SU-DHL-6 (cell line): ENCODE data around the gene ASPHD2.

Source experiments
- H2AFZ ChIP-seq: fragments of 200-600 bp; sonication (generic); 2 replicates; pipeline ENCODE4 v1.6.1; 2014; ENCODE audit warnings: low read depth, mild to moderate bottlenecking, moderate library complexity, mixed read lengths, antibody characterized with exemption, low read length; ENCODE audit not compliant: severe bottlenecking
- H3F3A ChIP-seq: fragments of 200-600 bp; shearing (Covaris generic); 2 replicates; pipeline ENCODE4 v1.6.0; 2016; ENCODE audit warnings: antibody characterized with exemption, mild to moderate bottlenecking; ENCODE audit not compliant: insufficient read depth
- H3K27ac ChIP-seq: fragments of 200-600 bp; sonication (generic); 2 replicates; pipeline ENCODE4 v1.5.1; 2016; ENCODE audit warnings: low read depth, mild to moderate bottlenecking, low read length, moderate library complexity, mixed read lengths
- H3K27me3 ChIP-seq: fragments of 200-600 bp; sonication (generic), shearing (Covaris generic); 2 replicates; pipeline ENCODE4 v1.6.0; 2014; ENCODE audit warnings: mild to moderate bottlenecking, low read length
- H3K36me3 ChIP-seq: fragments of 200-600 bp; sonication (generic); 2 replicates; pipeline ENCODE4 v1.6.1; 2014; ENCODE audit warnings: mild to moderate bottlenecking, low read length, mixed read lengths
- H3K4me2 ChIP-seq: fragments of 300-600, 200-600 bp; shearing (Covaris generic), sonication (generic); 2 replicates; pipeline ENCODE4 v1.6.0; 2014; ENCODE audit warnings: low read length, low read depth, mild to moderate bottlenecking; ENCODE audit not compliant: poor library complexity, severe bottlenecking
- H3K4me3 ChIP-seq: fragments of 200-600 bp; sonication (generic); 2 replicates; pipeline ENCODE4 v1.5.1; 2014; ENCODE audit warnings: antibody characterized with exemption, low read length, mild to moderate bottlenecking, mixed read lengths; ENCODE audit not compliant: insufficient read depth, poor library complexity, severe bottlenecking
- H3K79me2 ChIP-seq: fragments of 200-600 bp; sonication (generic); 2 replicates; pipeline ENCODE4 v1.6.1; 2014; ENCODE audit warnings: mild to moderate bottlenecking, low read length, moderate library complexity; ENCODE audit not compliant: insufficient read depth
- H3K9ac ChIP-seq: fragments of 200-600 bp; sonication (generic); 2 replicates; pipeline ENCODE4 v1.7.0; 2014; ENCODE audit warnings: mild to moderate bottlenecking, low read length
- H3K9me2 ChIP-seq: fragments of 200-600 bp; sonication (generic); replicated peaks from 2 replicates; pipeline ENCODE4 v1.6.1; 2014; ENCODE audit warnings: low read length; ENCODE audit not compliant: insufficient read depth
- H3K9me3 ChIP-seq: fragments of 200-600 bp; sonication (generic); 2 replicates; pipeline ENCODE4 v1.6.1; 2014; ENCODE audit warnings: low read length, mixed read lengths; ENCODE audit not compliant: insufficient read depth
- H4K20me1 ChIP-seq: fragments of 200-600 bp; sonication (generic); 2 replicates; pipeline ENCODE4 v1.6.1; 2014; ENCODE audit warnings: low read depth, mild to moderate bottlenecking, antibody characterized with exemption, low read length, moderate library complexity, mixed read lengths
- CTCF ChIP-seq: fragments of 200-600 bp; sonication (generic); IDR thresholded peaks from one replicate; pipeline ENCODE4 v1.5.1; 2017; ENCODE audit warnings: antibody characterized with exemption, mild to moderate bottlenecking, low read length, moderate library complexity; ENCODE audit not compliant: insufficient read depth, poor library complexity, severe bottlenecking
- EZH2phosphoT487 ChIP-seq: fragments of 200-600 bp; sonication (generic), shearing (Covaris generic); conservative IDR thresholded peaks from 2 replicates; pipeline ENCODE4 v1.6.1; 2018; ENCODE audit warnings: mild to moderate bottlenecking, antibody characterized with exemption, low read length, moderate library complexity, mixed read lengths

The ASPHD2 gene

GRCh38 chr22:26482161-26482560 lies 53.1 kb downstream of the ASPHD2 start:
- Histone ChIP-seq H3K27ac (peak overlapping the region; percentile 89), H3K4me2 (peak overlapping the region; percentile 98), H3K4me3 (peak overlapping the region; percentile 82)

GRCh38 chr22:26483043-26483438 lies 54.0 kb downstream of the ASPHD2 start:
- H4K20me1 ChIP-seq: no peaks in the 10 kb centered on the region
- peak overlapping the region; percentile 98 for H3K4me2 ChIP-seq
- no peaks in the 10 kb centered on the region for H3K9me3 ChIP-seq
- TF ChIP-seq EZH2phosphoT487: no peak
- no peak for TF ChIP-seq CTCF
- no peaks in the 10 kb centered on the region for H3K27me3 ChIP-seq
- H3K27ac ChIP-seq: peak overlapping the region; percentile 89
- H3K9me2 ChIP-seq: no peaks in the 10 kb centered on the region
- H2AFZ ChIP-seq: peak overlapping the region; percentile 57
- peak overlapping the region; percentile 82 for H3K4me3 ChIP-seq
- H3K9ac ChIP-seq: peak overlapping the region; percentile 83
- peaks cover 61% of the 10 kb centered on the region for H3K79me2 ChIP-seq
- peaks cover 27% of the 10 kb centered on the region for H3F3A ChIP-seq
- no peaks in the 10 kb centered on the region for H3K36me3 ChIP-seq

More at GRCh38 chr22:26482161-26482560, 53.1 kb downstream of the ASPHD2 start:
- TF ChIP-seq CTCF (no peak), EZH2phosphoT487 (no peak)
- Histone ChIP-seq H3K36me3 (no peaks in the 10 kb centered on the region; the same call in 1 of the 2 replicates), H3F3A (peaks cover 27% of the 10 kb centered on the region), H3K9ac (peak overlapping the region; percentile 83), H3K27me3 (no peaks in the 10 kb centered on the region), H4K20me1 (no peaks in the 10 kb centered on the region), H3K79me2 (peaks cover 65% of the 10 kb centered on the region), H3K9me3 (no peaks in the 10 kb centered on the region), H3K9me2 (no peaks in the 10 kb centered on the region), H2AFZ (no peak overlapping the region)

- H3K27ac ChIP-seq: peak within 1 kb of the TSS; percentile 89
- TF ChIP-seq CTCF (no peak), EZH2phosphoT487 (no peak)
- peak within 1 kb of the TSS; percentile 57 for H2AFZ ChIP-seq
- H3K36me3 ChIP-seq: no peaks in the 10 kb centered on the region
- peaks cover 57% of the 10 kb centered on the region for H3K79me2 ChIP-seq
- H3F3A ChIP-seq: peaks cover 27% of the 10 kb centered on the region
- peak within 1 kb of the TSS; percentile 98 for H3K4me2 ChIP-seq
- H3K9ac ChIP-seq: peak within 1 kb of the TSS; percentile 83
- peak within 1 kb of the TSS; percentile 82 for H3K4me3 ChIP-seq
- H3K9me3 ChIP-seq: no peaks in the 10 kb centered on the region
- no peaks in the 10 kb centered on the region for H3K27me3 ChIP-seq
- no peaks in the 10 kb centered on the region for H4K20me1 ChIP-seq
- H3K9me2 ChIP-seq: no peaks in the 10 kb centered on the region
Measured at GRCh38 chr22:26483439-26484359, 54.6 kb downstream of the ASPHD2 start, which contains the start of the genes HPS4 and SRRD. Gene HPS4 (minus strand): TSS chr22:26483783. CDS start chr22:26481762, 2,021 bp downstream. Gene SRRD (plus strand): TSS chr22:26483877. CDS start chr22:26483891, 14 bp downstream.
